ENCODE results near the gene PGM5.

The PGM5 gene

DNA sequence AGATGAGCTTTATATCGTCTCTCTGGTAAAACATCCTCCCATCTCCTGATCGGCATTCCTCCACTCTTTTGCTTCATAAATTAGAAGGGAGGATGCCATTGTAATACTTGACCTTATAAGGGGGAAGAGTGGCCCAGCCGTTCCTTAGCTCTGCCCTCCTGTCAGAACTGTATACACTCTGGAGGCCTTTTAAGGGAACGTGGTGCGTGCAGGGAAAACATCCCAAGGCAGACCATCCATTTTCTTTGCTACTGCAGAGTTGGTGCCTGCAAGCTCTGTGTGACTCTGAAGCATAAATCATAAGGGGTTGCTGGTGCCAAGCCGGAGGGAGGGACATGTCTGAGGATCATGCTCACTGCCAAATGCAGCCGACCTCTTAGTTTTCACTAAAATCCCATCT, 90.4 kb downstream of the PGM5 start:
- DNase-seq: no peak

DNA sequence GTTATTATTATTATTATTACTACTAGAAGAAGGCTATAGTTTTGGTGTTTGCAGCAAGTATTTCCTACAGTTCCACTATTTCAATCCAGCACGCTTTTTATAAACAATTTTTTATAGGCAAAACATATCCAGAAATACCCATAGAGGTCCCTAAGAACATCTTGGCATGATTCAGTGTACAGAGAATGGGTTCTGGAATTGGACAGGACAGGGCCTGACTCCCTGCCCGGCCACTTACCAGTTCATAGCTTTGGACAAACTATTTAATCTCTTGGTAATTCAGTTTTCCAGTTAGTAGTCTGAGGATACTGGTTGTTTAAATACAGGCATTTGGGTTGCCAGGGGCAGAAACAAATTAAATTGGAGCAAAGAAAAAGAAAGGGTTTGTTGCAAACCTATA, 91.2 kb downstream of the PGM5 start:
- no peak for DNase-seq

- DNase-seq: no peak
Measured at GRCh38 chr9:68454579-68455334, 98.3 kb downstream of the PGM5 start.

GRCh38 chr9:68455451-68455850, 99.0 kb downstream of the PGM5 start:
- no peak for DNase-seq

GRCh38 chr9:68457803-68458202, 101.4 kb downstream of the PGM5 start:
- DNase-seq: no peak

- no peak for DNase-seq
Measured at GRCh38 chr9:68458918-68459317, 102.5 kb downstream of the PGM5 start.

- DNase-seq: no peak
Measured at GRCh38 chr9:68462105-68462775, 105.8 kb downstream of the PGM5 start.

DNA sequence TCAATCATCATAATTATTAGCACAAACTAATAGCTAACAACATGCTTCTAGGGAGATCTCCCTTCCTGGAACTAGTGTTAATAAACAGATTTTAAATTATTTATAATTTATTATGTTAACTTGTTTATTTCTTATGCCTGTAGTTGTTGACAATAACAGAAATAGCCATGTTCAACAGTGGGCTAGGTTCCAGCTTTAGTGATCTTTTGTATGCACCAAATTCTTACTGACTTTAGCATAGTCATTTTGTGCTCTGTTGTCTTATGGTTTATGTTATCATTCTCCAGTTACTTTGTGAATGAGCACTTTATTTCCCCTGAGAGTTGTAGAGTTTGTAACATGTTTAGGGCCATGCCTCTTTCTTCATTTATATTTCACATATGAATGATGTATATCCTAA, 113.7 kb downstream of the PGM5 start:
- no peak for DNase-seq

GRCh38 chr9:68470634-68471033, 114.2 kb downstream of the PGM5 start:
- no peak for DNase-seq

- no peak for DNase-seq
Measured at GRCh38 chr9:68472119-68472518, 115.7 kb downstream of the PGM5 start.

- DNase-seq: no peak
Measured at GRCh38 chr9:68473790-68474189, 117.4 kb downstream of the PGM5 start.

- DNase-seq: no peak
Measured at GRCh38 chr9:68476422-68476821, 120.0 kb downstream of the PGM5 start.

GRCh38 chr9:68476847-68477246, 120.4 kb downstream of the PGM5 start:
- no peak for DNase-seq

DNA sequence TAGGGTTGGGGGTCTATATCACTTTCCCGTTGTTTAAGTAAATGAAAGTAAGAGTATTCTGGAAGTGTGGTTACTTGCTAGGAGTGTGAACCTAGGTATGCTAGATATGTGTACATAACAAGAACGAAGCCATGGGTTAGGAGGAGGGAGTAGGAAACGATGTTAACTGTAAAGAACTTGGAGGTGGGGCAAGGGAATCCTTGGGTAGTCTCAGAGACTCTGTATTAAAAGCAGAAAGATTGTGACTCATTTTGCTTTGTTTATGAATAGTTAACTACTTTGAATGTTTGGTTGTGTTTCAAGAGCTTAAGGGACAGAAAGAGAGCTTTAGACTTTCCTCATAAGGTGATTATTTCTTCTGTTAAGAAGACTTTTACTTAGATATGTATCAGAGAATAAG, 124.4 kb downstream of the PGM5 start:
- DNase-seq: no peak

GRCh38 chr9:68482548-68482947, 126.1 kb downstream of the PGM5 start:
- DNase-seq: no peak

GRCh38 chr9:68488126-68488525, 131.7 kb downstream of the PGM5 start:
- no peak for DNase-seq

DNA sequence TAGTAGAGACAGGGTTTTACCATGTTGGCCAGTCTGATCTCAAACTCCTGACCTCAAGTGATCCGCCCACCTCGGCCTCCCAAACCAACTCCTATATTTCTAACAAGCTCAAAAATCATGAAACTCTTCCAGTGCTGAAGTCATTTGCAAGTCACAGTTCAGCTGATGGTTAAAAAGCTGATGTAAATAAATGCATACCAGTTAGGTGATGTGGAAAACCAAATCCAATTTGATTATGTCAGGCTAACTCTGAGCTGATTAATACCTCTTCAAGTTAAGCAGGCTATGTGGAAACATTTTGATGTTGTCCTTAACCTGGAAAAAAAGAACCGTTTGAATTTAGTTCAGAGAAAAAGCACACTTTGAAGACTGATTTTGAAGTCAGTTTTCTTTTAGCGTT, 133.2 kb downstream of the PGM5 start:
- DNase-seq: no peak

- DNase-seq: no peak
Measured at GRCh38 chr9:68492806-68493205, 136.4 kb downstream of the PGM5 start.

DNA sequence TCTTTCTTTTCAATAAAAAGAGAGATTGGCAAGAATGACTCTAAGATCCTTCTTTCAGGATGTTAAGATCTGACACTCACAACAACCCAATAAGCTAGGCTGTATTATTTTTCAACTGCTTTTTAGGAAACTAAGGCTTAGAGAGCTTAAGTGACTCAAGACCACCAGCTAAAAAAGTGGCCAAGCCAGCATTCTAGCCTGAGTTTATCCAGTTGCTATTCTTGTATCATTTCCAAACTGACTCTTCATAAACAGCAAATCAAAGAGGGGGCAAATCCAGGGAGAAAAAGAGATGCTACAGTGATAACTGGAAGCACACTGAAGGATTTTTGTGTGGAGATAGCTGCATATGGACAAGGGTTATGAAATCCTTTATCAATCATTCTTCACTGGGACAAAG, 137.1 kb downstream of the PGM5 start:
- no peak for DNase-seq

DNA sequence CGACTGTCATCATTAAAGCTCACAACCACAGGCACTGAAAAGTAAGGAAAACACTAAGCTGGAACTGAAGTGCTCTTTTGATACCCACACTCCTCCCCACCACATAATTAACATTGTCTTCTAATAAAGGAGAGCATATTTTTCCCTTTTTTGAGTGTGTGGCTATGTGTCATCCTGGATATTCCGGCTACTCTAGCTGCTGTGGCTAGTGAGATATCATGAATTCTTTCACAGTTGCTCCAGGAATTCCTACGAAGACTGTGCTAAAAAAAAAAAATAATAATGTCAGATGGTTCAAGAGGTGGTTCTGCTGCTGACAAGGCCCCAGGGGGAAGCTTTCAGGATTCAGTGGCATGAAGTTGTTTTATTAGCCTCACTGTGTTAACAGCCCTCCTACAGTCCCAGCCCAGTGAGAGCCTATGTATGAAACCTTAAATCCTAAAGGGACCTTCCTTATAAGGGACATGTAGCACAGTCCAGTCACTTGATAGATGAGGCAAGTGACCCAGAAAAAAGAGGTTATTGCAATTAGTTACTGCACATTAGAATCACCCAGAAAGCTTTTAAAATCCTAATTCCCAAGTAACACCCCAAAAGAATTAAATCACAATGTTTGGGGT, 137.7 kb downstream of the PGM5 start:
- DNase-seq: no peak

- DNase-seq: no peak
Measured at GRCh38 chr9:68495247-68495646, 138.8 kb downstream of the PGM5 start.

DNA sequence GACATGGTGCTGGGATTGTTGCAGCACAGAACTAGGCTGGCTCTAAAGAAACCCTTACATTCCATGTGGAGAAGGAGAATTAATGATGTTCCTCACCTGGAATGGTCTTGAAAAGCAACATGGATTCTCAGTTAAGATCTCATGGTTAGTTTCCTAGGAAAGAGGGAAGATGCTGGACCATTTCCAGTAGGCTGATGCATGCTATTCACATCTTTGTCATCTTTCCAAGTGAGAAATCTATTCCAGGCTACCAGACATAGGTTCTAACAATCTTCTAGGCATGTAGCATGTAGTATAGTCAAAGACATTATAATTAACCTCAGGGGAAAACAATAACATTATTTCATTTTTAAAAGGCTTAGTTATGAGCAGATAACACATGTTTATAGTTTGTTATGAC, 139.9 kb downstream of the PGM5 start:
- no peak for DNase-seq

DNA sequence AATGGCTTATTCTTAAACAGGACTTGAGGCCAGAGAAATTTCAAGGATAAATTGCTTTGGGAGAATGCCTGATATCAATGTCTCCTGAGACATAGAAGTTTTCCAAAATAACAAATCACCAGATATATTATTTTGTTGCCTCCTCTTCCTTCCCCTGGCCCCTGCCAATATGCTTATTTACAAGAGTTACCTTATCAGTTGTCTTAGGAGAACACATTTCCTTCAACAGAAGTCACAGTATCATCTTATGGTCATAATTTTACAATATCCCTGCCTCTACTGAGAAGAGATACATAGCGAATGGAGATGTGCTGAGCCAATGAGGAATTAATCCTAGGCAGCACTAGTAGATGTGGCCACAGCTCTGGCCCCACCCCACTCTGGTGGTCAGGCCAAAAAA, 141.2 kb downstream of the PGM5 start:
- DNase-seq: no peak

DNA sequence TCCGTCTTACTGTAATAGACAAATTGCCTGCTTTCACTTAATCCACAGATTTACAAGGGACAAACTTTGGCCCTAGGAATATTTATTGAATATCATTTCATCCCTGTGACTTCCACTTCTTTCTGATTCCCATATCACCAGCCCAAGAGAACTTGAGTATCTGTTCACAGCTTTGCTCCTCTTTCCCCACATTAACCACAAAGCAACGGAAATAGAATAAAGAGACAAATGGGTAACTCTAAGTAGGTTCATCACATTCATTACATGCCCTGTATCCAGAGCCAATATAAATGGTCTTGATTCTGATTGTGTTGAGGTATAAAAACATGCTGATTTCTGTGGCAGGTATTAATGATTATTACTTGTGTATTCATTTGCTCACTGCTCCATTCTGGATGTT, 142.4 kb downstream of the PGM5 start:
- no peak for DNase-seq
